ENCODE measurements around the gene ETV6.
A peak's percentile ranks its signal among the peaks of the same experiment; 100 is the strongest.

ETV6 gene

DNA sequence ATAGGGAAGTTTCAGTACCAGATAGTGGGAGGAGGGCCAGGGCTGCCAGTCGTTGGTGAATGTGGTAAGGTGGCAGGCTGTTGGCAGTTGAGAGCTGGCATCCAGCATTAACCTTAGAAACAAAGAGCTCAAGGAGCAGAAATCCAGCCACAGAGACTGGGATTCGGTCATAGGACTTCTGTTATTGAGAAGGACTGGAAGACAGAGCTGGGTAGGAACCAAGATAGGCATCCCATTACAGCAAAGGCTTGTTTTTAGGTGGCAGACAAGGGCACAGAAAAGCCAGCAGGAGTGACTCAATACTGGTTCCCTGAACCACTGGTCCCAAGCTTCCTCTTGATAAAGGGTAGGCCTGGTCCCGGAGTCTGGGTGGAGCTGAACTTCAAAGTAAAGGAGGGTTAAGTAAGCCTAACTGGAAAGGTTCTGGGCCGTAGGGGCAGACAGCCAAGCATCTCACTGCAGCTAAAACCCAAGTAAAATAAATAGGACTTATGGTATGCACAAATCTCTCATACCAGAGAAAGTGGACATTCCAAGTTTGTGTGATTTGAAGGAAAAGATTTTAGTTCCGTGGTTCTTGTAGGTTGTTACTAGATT lies 147.9 kb downstream of the ETV6 start:
- DNase-seq: peak in 3 of 56 donors; percentile 12 to 42 (median 17)

DNA sequence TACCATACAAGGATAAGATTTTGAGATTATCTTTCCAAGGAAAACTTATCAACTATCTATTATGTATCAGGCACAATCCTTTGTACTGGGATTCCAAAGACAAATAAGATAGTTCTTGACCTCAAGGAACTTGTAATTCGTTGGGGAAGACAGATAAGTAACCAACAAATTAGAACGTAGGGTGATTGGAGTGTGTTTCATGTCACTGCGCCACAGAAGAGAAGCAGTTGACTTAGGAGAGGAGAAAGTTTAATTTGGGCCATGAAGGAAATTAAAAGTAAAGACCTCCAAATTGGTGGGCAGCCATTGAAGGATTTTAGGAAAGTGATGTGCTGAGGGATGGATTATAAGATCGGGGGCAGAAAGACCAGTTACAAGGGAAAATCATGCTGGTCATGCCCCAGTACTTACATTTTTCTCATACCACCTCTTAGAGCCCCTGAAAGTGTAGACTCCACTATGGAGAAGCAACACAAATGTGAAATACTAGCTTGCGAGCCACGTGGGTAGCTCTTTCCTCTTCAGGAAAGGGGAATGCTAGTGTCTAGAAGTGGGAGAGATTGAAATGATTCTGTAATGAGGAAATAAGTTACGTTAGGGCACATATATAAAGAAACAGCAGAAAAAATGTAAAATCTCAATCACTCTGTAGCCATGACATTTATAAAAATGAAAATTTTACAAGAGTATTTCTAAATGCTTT lies 148.7 kb downstream of the ETV6 start:
- no peak for DNase-seq

- no peak for DNase-seq
Observed at GRCh38 chr12:11798856-11799501, 149.5 kb downstream of the ETV6 start.

DNA sequence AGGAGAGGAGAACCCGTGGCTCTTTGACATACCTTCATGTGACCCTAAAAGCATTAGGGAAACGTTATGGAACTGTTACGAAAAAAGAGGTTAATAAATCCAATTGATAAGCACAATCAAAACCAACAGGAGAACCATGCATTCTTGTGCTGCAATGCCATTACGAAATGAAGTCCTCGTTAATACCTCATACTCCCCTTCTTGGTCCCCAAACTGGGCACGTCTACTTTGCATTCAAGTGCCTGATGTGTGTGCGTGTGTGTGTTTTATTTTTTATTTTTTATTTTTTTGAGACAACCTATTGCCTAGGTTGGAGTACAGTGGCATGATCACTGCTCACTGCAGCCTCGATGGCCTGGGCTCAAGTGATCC lies 150.0 kb downstream of the ETV6 start:
- no peak for DNase-seq

DNA sequence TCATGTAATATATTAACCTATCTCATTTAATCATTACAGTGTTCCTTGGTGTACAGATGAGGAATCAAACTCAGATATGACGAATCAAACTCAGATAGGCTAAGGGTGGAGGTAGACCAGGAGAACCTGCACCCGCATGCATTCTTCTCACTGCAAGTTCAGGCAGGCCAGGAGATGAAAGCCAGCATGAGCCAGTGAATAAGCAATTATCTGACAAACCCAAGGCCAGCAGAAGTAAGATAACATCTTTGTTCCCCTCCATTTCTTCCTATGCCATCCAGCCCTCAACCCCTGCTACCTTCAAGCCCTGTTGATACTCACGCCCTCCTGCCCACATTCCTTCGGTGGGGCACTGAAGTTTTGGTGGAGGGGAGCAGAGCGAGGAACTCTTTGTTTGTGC lies 152.2 kb downstream of the ETV6 start:
- no peak for DNase-seq

DNA sequence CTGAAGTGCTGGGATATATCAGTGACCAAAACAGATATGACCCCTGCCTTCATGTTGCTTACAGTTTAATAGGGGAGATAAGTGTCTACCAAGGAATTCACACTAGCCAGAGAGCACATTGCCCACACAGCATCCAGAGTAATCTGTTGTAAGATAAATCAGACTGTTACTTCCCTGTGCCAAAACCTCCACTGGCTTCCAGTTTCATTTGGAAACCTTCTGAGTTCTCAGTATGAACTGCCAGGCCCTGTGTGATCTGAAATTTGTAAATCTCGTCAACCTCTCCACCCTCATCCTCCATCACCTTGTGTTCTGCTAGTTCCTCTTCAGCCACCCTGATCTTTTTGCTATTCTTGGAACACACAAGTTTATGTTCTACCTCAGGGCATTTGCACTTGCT lies 154.7 kb downstream of the ETV6 start:
- DNase-seq: no peak

DNA sequence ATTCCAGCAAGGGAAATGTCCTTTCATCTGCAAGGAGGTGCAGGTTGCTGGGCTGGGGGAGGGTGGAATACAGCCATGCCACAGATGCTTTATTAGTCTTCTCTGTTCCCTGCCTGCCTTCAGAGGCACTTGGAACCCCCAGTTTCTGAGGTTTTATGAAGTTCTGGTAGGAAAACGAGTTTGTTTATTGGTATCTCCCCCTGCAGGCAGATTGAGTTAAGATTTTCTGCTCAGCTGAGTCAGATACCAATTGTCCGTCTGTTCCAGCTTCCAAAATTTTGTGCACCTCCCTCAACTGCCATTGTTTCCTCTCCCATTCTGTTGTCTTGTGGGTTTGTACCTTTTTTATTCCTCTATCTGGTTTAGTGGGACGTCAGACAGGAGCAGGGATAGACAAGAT lies 155.6 kb downstream of the ETV6 start:
- DNase-seq: no peak

DNA sequence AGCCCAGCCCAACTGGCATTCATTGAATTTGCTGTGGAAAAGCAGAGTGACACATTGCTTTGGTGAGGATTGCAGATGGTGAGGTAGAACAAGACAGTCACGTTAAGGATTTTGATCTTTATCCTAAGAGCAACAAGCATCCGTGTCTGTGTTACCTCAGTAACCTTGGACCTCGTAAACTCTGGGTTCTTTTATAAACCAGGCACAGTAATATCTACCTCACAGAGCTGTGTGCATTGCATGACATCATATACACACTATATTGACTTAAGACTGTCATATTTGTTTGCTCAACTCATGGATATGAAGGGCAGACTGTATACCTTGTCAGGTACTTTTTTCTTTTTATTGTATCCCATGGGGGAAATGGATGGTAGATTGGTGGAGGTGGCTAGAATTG lies 156.2 kb downstream of the ETV6 start:
- DNase-seq: no peak

DNA sequence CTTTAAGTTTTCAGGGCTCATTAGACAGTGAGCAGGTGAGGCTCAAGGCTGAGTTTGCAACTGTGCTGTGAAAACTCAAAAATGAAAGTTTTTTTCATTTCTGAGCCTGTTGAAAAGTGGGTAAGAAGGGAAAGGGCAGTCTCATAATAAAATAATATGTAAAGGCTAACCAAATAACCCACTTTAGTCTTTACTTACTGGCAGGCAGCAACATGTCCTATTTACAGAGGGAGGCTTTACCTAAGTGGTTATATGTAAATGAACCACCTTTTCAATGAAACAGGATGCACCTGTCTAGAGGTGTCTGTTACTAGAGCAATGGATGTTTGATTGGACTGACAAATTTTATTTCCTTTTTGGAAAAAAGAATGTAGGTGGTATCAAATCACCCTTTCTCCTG lies 158.0 kb downstream of the ETV6 start:
- no peak for DNase-seq

GRCh38 chr12:11808931-11809330 lies 159.5 kb downstream of the ETV6 start:
- DNase-seq: no peak

- no peak for DNase-seq
Observed at GRCh38 chr12:11810206-11810545, 160.7 kb downstream of the ETV6 start.

DNA sequence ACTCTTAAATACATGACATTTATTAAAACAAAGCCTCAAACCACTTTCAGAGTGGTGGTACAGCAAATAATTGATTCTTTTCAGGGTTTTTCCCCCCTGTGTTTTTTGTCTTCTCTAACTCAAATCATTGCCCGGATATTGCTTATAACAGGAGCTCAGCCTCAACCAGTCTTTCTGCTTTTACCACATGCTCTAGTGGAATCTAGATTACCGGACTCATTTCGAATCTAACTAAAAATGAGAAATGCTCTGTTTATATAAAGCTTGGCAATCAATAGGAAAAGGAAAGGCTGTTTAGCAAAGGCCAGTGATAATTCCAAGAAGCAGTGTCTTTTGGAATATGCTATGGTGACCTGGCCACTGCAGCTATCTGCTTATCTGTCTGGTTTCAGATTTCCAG lies 161.5 kb downstream of the ETV6 start:
- DNase-seq: no peak

- DNase-seq: no peak
Observed at GRCh38 chr12:11812241-11812585, 162.7 kb downstream of the ETV6 start.

DNA sequence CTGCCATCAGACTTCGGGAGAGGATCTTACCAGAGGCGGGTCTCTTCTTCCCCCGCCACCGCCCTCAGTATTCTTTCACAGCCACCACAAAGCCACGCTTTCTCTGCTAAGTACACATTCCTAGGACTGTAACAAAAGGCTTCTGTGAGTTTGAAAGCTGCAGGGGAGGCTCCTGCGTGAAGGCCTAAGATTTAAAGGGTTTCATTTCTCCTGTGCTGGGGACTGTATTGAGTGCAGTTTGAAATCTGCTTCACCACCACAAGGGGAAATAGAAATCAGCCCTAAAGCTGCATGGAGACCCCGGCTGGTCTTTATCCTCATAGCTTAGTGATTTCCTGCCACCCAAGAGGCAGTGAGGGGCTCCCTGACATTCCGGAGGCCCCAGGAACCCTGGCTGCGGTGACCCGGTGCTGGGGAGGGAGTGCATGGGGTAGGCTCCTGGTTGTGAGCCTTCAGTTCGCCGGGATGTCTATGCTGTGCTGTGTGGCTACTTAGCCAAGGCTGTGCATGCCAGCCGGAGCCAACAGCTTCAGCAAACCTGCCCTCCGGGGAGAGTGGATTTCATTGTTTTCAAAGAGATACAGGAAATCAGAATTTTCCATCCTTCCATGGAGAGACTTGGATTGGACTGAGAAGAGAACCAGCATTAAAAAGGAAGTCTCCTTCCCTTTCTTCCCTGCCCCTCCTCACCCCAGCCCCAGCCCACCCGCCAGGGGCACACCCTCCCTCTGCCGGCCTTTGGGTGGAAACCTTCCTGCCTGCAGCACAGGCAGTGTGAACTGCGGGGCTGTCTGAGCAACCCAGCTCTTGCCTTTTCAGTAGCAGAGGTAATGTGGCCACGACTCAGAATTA lies 163.3 kb downstream of the ETV6 start:
- DNase-seq: peak in 34 of 56 donors; percentile 13 to 78 (median 49)

- no peak for DNase-seq
Observed at GRCh38 chr12:11813438-11813813, 164.0 kb downstream of the ETV6 start.

DNA sequence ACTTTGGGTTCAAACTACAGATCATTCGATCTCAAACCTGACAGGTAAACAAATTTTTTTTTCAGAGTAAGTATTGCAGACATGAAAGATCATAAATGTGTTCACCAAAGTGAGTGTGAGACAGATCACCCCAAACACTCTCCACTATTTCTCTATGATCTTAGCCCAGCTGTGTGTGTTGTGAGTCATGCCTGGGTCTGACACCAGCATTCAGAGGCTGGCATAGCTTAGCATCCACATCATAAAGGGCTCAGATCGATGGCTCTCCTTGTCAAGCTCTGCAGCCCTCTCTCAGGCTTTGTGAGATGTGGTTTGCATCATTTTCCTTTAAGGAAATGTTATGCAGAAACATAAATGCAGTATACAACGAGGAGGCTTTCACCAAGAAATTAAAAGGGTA lies 164.9 kb downstream of the ETV6 start:
- peak in 18 of 56 donors; percentile 25 to 66 (median 37) for DNase-seq

GRCh38 chr12:11815397-11815796 lies 165.9 kb downstream of the ETV6 start:
- DNase-seq: no peak

DNA sequence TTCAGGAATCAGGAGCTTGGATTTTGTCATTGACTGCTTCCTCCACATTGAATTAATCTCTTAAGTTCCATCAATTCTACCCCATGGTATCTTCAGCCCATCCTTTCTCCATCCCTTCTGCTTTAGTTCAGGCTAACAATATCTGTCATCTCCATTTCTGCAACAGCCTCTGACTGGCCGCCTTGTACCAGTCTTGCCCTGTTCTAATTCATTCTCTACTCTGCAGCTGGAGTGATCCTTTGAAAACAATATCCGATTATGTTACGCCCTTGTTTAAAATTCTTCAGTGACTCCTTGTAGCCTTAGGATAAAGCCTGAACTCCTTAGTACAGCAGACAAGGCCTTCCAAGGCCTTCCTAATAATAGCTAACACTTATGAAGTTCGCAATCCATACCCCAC lies 170.2 kb downstream of the ETV6 start:
- peak in 4 of 56 donors; percentile 16 to 46 (median 30) for DNase-seq

GRCh38 chr12:11820476-11820875 lies 171.0 kb downstream of the ETV6 start:
- DNase-seq: no peak

DNA sequence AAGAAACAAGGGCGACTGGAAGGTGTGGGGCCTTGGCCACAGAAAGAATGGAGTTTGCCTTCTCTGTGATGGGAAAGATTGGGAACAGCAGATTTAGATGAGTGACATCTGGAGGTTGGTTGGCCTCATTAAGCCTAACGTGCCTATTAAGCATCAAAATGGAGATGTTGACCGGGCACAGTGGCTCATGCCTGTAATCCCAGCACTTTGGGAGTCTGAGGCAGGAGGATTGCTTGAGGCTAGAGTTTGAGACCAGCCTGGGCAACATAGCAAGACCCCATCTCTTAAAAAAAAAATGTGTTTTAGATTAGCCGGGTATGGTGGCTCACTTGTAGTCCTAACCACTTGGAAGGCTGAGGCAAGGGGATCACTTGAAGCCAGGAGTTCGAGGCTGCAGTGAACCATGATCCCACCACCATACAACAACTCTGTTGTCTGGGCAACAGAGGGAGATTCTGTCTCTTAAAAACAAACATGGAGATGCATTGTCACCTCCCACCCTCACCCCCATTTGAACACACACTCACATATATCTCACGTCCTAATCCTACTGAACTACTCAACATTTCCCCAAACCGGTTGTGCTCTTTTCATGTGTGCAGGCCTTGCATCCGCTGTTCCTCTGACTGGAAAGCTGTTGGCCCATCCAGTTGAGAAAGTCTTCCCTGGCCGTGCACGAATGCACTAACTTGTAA lies 172.1 kb downstream of the ETV6 start:
- DNase-seq: no peak

GRCh38 chr12:11822081-11822834 lies 172.8 kb downstream of the ETV6 start:
- peak in 2 of 56 donors; percentile 22 to 45 for DNase-seq
